GM13977 (cell line): ENCODE results near the gene ROR1.

ENCODE experiments used
- DNase-seq: peaks from one replicate; pipeline ENCODE4 v3.0.0; 2012; ENCODE audit warnings: low spot score
- in situ Hi-C: fragments of 300-500 bp; cut with MboI; formaldehyde crosslinking; loops from one replicate; pipeline ENCODE4 v1.12.0; 2022; ENCODE audit warnings: low sequenced_read_pairs, low pct_unique_long_range_greater_than_20kb, mixed read lengths, inconsistent platforms; ENCODE audit not compliant: unreplicated experiment
- TF ChIP-seq, protein P1 (sequence below): IDR thresholded peaks from 2 replicates; pipeline ENCODE4 v1.5.1; 2012; ENCODE audit warnings: mild to moderate bottlenecking, control low read depth; ENCODE audit not compliant: insufficient read depth; ENCODE audit errors: extremely low read depth, missing control alignments

Gene ROR1

DNA sequence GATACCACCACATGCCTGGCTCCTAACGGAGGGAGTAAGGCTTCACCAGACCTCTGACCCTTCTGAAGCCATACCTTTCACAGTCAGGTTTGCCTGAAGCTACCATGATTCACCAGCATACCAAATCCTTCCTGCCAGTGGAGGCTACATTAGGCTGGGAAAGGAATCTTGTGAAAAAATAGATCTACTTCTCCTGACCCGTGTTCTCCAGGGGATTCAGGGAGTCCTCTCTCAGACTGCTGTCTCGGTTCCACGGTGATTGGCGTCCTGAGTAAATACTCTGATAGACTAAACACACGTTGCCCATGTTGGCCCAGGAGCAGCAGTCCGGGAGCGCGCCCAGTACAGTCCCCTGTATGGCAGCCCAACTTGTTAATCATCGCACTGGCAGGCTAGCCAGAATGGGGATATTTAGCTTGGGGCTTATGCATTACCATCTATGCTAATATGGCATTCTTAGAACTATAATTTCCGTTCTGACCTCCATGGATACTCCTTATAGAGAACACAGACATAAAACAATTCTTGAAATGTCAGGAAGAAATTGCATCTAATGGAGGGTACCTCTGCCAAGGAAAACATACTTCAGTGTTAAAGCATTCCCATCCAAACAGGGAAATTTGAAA, 173.2 kb downstream of the ROR1 start:
- TF ChIP-seq, protein P1, sequence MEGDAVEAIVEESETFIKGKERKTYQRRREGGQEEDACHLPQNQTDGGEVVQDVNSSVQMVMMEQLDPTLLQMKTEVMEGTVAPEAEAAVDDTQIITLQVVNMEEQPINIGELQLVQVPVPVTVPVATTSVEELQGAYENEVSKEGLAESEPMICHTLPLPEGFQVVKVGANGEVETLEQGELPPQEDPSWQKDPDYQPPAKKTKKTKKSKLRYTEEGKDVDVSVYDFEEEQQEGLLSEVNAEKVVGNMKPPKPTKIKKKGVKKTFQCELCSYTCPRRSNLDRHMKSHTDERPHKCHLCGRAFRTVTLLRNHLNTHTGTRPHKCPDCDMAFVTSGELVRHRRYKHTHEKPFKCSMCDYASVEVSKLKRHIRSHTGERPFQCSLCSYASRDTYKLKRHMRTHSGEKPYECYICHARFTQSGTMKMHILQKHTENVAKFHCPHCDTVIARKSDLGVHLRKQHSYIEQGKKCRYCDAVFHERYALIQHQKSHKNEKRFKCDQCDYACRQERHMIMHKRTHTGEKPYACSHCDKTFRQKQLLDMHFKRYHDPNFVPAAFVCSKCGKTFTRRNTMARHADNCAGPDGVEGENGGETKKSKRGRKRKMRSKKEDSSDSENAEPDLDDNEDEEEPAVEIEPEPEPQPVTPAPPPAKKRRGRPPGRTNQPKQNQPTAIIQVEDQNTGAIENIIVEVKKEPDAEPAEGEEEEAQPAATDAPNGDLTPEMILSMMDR, result no peak
- no peak for DNase-seq
- in situ Hi-C loops, result no loop called here

DNA sequence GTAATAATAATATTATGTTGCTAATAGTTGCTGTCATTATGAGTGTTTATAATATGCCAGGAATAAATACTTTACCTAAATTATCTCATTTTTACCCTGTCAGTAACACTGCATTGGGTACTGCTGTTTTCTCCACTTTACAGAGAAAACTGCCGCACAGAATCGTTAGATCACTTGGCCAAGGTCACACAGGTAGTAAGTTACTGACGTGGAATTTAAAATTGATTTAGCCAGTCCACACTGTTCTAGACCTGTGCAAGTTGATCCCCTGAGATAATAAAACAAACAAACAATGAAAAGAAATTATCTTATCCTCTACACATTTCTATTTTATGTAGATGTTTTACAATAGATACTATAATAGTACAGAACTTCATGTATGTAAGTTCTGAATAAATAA, 174.1 kb downstream of the ROR1 start:
- in situ Hi-C loops, result no loop called here
- TF ChIP-seq, protein P1, result no peak
- DNase-seq, result no peak

DNA sequence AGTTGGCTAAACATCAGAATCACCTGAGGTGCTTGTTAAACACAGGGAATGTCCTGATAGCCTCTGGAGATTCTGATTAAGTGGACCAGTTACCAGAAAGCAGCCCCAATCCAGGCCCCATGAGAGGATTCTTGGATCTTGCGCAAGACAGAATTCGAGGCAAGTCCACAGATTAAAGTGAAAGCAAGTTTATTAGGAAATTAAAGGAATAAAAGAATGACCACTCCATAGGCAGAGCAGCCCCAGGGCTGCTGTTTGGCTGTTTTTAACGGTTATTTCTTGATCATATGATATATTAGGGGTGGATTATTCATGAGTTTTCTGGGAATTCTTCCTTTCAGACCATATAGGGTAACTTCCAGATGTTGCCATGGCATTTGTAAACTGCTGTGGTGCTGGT, 176.2 kb downstream of the ROR1 start:
- in situ Hi-C loops, result no loop called here
- TF ChIP-seq, protein P1, result no peak
- DNase-seq, result no peak

DNA sequence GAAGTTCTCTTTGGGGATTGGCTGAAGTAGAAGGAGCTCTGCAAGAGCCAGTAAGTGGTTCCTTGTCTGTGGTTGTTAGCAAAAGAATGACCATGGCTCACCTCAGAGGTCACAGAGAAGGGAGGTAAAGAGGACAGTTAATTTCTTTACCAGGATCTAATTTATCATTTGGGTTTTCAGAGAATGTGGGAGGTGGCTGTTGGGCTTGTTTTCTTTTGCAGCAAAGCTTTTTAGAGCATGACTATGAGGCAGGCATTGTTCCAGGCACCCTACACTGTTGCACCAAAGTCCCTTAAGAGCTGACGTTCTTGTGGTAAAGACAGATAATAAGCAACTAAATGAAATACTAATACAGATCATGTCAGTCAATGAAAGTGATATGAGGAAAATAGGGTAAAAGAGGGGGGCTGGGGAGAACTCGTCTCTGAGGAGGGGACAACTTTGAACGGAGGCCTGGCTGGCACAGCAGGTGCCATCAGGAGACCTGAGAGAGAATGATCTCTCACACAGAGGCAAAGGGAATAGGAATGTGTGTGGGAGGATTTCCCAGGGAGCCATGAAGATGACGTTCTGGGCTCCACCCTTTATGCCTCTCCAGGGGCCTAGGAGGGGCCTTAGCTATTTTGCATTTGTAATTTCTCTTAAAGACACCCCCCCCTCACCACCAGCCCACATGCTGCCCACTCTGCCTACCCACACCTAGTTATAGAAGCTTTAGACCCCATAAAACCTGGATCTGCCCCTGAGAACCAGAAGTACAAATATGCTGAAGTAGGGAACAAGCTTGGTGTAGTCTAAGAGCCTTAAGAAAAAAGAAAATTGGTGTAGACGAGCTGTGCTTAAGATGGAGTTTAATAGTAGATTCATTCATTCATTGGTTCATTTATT, 177.5 kb downstream of the ROR1 start:
- in situ Hi-C loops, result no loop called here
- TF ChIP-seq, protein P1, result no peak
- no peak for DNase-seq

DNA sequence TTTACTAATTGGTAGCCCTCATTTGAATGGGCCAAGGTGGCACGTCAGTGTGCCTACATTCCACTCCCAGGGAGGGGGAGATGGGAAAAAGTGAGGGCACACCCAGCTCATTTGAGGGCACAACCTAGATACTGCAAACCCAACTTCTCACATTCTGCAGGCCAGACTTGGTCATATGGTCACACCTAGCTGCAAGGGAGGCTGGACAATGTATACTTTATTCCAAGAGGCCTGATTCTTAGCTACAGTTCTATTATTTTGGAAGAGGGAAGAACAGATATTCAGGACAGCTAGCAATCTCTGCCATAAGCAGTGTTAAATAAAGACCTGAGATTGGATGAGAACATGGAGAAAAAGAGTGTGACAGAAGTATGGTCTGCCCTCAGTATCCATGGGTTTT, 180.4 kb downstream of the ROR1 start:
- no peak for DNase-seq
- TF ChIP-seq, protein P1, result no peak
- in situ Hi-C loops, result no loop called here

DNA sequence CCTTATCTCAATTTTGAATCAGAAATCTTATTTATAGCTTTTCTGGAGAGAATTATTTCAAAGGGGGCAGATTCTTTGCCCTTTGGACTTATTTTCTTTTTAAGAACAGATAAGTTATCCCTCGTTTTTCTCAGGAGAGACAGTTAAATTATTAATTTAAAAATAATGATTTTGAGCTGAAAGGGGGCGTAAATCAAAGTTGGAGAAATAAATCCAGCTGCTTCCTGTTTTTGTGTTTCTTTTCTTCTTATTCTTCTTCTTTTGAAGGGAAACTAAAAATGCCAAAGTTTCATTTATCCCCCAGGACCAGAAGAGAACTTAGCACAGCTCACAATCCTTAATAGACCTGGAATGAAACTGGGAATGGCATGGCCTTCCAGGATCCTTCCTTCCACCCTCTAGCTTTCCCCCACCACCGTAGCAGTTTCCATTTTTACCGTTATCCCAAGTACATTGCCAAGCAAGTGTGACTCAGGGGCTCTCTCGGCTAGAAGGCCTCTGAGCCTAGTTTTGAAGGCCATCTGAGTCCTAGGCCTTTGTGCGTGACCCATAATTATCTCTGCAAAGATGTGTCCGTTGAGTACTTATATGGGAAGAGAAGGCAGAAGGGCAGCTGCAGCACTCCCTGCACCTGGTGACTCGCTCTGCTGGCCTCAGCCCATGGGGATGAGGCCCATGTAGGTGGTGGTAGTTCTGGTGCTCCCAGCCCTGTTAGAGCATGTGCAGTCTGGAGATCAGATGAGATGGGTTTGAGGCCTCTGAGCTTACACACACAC, 181.7 kb downstream of the ROR1 start:
- TF ChIP-seq, protein P1, result no peak
- in situ Hi-C loops, result no loop called here
- no peak for DNase-seq
